Activated T-cell treated with anti-CD3 and anti-CD28 coated beads for 1 hour (primary cell): ENCODE results near the gene ANKRD13A.
"Not testable (repeated sequence)": the region's sequence is repeated elsewhere in the genome, so short reads cannot be mapped to it uniquely, and the experiment has no call there.

Experiments used
- DNase-seq: peaks from one replicate; pipeline ENCODE4 v3.0.0-alpha.2; 2020; ENCODE audit warnings: low read depth

The ANKRD13A gene

GRCh38 chr12:110007881-110008280 lies 8.7 kb downstream of the ANKRD13A start:
- DNase-seq = no peak

- DNase-seq = not testable (repeated sequence)
Observed at GRCh38 chr12:110008681-110009398, 9.6 kb downstream of the ANKRD13A start.

- no peak for DNase-seq
Observed at GRCh38 chr12:110010853-110011723, 11.9 kb downstream of the ANKRD13A start.

- no peak for DNase-seq
Observed at GRCh38 chr12:110012137-110012536, 12.9 kb downstream of the ANKRD13A start.

- no peak for DNase-seq
Observed at GRCh38 chr12:110012659-110013058, 13.4 kb downstream of the ANKRD13A start.

- DNase-seq = no peak
Observed at GRCh38 chr12:110015132-110015531, 15.9 kb downstream of the ANKRD13A start.

- DNase-seq = no peak
Observed at GRCh38 chr12:110020956-110021355, 21.7 kb downstream of the ANKRD13A start.

- DNase-seq = no peak
Observed at GRCh38 chr12:110023059-110023980, 24.1 kb downstream of the ANKRD13A start.

GRCh38 chr12:110024051-110024450 lies 24.8 kb downstream of the ANKRD13A start:
- DNase-seq = no peak

- no peak for DNase-seq
Observed at GRCh38 chr12:110028323-110028722, 29.1 kb downstream of the ANKRD13A start.

- no peak for DNase-seq
Observed at GRCh38 chr12:110029290-110029815, 30.1 kb downstream of the ANKRD13A start.

GRCh38 chr12:110033888-110034287 lies 34.7 kb downstream of the ANKRD13A start:
- DNase-seq = no peak

GRCh38 chr12:110035534-110036104 lies 36.4 kb downstream of the ANKRD13A start:
- DNase-seq = no peak

- no peak for DNase-seq
Observed at GRCh38 chr12:110037315-110037714, 38.1 kb downstream of the ANKRD13A start.

- DNase-seq = no peak
Observed at GRCh38 chr12:110038741-110039084, 39.5 kb downstream of the ANKRD13A start.

- peak; percentile 9 for DNase-seq
Observed at GRCh38 chr12:110039085-110039807, 40.0 kb downstream of the ANKRD13A start.

GRCh38 chr12:110042264-110042663 lies 43.0 kb downstream of the ANKRD13A start:
- no peak for DNase-seq

- no peak for DNase-seq
Observed at GRCh38 chr12:110046451-110047187, 47.4 kb downstream of the ANKRD13A start.

GRCh38 chr12:110047297-110047940 lies 48.2 kb downstream of the ANKRD13A start:
- DNase-seq = no peak
